Measurements from ENCODE around the gene ALOXE3. TPM values are rescaled to one million over a fixed set of nuclear protein-coding genes. Genes with fewer than 3 reads are reported as not detected.

Gene ALOXE3
- total RNA-seq, 6 donors from 2014 or later: not detected

- Histone ChIP-seq H3K4me3 (no peak overlapping the region), H3K27ac (no peak overlapping the region), H3K4me1 (no peaks in the 10 kb centered on the region), H3K27me3 (no peaks in the 10 kb centered on the region), H3K36me3 (no peaks in the 10 kb centered on the region), H3K9me3 (no peaks in the 10 kb centered on the region)
- DNase-seq (peak in 1 of 2 donors; percentile 56), ATAC-seq (ENCODE audit: low FRiP score in 2 of 2) (no peak)
- TF ChIP-seq POLR2A (IDR thresholded peaks at IDR 0.05): no peak
- TF ChIP-seq POLR2AphosphoS5 (IDR thresholded peaks at IDR 0.05): no peak
- 80 to 97% methylated on average over 2 to 12 of the region's 12 CpGs for WGBS, 2 donors
Measured at GRCh38 chr17:8048236-8048635, 70.1 kb downstream of the ALOXE3 start.

- TF ChIP-seq, protein P1, sequence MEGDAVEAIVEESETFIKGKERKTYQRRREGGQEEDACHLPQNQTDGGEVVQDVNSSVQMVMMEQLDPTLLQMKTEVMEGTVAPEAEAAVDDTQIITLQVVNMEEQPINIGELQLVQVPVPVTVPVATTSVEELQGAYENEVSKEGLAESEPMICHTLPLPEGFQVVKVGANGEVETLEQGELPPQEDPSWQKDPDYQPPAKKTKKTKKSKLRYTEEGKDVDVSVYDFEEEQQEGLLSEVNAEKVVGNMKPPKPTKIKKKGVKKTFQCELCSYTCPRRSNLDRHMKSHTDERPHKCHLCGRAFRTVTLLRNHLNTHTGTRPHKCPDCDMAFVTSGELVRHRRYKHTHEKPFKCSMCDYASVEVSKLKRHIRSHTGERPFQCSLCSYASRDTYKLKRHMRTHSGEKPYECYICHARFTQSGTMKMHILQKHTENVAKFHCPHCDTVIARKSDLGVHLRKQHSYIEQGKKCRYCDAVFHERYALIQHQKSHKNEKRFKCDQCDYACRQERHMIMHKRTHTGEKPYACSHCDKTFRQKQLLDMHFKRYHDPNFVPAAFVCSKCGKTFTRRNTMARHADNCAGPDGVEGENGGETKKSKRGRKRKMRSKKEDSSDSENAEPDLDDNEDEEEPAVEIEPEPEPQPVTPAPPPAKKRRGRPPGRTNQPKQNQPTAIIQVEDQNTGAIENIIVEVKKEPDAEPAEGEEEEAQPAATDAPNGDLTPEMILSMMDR (IDR thresholded peaks at IDR 0.05): no peak
- no peak for TF ChIP-seq EP300 (IDR thresholded peaks at IDR 0.05)
- TF ChIP-seq POLR2A (IDR thresholded peaks at IDR 0.05): no peak
- no peak for TF ChIP-seq POLR2AphosphoS5 (IDR thresholded peaks at IDR 0.05)
- 93 to 94% methylated on average over 2 to 4 of the region's 4 CpGs for WGBS, 2 donors
- Histone ChIP-seq H3K36me3 (no peaks in the 10 kb centered on the region), H3K27ac (no peak overlapping the region), H3K27me3 (no peaks in the 10 kb centered on the region), H3K4me1 (peaks cover 0 to under 1% (median 0%) of the 10 kb centered on the region in 4 donors), H3K4me3 (no peak overlapping the region), H3K9me3 (no peaks in the 10 kb centered on the region)
- DNase-seq (no peak), ATAC-seq (ENCODE audit: low FRiP score in 2 of 2) (no peak)
Measured at GRCh38 chr17:8047769-8048110, 70.6 kb downstream of the ALOXE3 start.

- WGBS, 2 donors: 80 to 89% methylated on average over 16 to 19 of the region's 24 CpGs
- Histone ChIP-seq H3K4me3 (no peak overlapping the region), H3K27me3 (no peaks in the 10 kb centered on the region), H3K27ac (no peak overlapping the region), H3K36me3 (no peaks in the 10 kb centered on the region), H3K9me3 (no peaks in the 10 kb centered on the region), H3K4me1 (peaks cover 2 to 7% (median 4%) of the 10 kb centered on the region in 4 donors)
- DNase-seq (peak in 1 of 2 donors; percentile 52), ATAC-seq (ENCODE audit: low FRiP score in 2 of 2) (no peak)
- TF ChIP-seq, protein P1 (IDR thresholded peaks at IDR 0.05): no peak
- TF ChIP-seq POLR2A (IDR thresholded peaks at IDR 0.05): no peak
- TF ChIP-seq POLR2AphosphoS5 (IDR thresholded peaks at IDR 0.05): no peak
- TF ChIP-seq EP300 (IDR thresholded peaks at IDR 0.05): no peak
Measured at GRCh38 chr17:8046929-8047768, 71.2 kb downstream of the ALOXE3 start.

DNA sequence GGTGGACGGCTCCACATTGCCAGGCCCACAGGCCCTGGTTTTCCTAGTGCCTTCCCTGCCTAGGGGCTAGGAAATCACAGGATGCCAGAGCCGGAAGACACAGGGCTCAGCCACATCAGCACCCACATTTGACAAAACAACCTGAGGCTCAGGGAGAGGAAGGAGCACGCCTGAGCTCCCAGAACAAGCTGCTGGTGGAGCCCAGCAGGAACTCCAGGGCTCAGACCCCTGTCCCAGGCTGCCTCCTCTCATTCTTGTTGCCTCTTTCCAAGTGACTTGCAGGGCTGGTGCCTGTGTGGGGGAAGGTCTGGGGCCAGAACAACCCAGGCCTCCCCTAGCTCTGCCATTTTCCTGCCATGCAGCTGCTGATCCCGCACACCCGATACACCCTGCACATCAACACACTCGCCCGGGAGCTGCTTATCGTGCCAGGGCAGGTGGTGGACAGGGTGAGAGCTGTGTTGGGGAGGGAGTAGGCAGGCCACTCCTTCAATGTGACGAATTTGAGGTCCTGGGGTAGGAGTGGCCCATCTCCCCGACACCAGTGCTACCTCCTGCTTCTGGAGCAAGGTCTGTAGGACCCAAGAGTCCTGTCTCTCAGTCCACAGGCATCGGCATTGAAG lies 71.9 kb downstream of the ALOXE3 start:
- Histone ChIP-seq H3K27me3 (no peaks in the 10 kb centered on the region), H3K4me1 (peaks cover 8 to 14% (median 10%) of the 10 kb centered on the region in 4 donors), H3K9me3 (no peaks in the 10 kb centered on the region), H3K27ac (no peak overlapping the region), H3K36me3 (no peaks in the 10 kb centered on the region), H3K4me3 (no peak overlapping the region)
- WGBS, 2 donors: 91 to 96% methylated on average over 6 to 11 of the region's 11 CpGs
- ATAC-seq (ENCODE audit: low FRiP score in 2 of 2) (no peak), DNase-seq (no peak)
- TF ChIP-seq, protein P1 (IDR thresholded peaks at IDR 0.05): no peak
- TF ChIP-seq EP300 (IDR thresholded peaks at IDR 0.05) (no peak), POLR2AphosphoS5 (IDR thresholded peaks at IDR 0.05) (no peak), POLR2A (IDR thresholded peaks at IDR 0.05) (no peak)

Small RNA genes within 50 kb of the gene (small RNA-seq; reads per million reads assigned to genes)
- gene MIR4314: 0 reads per million in 4 donors

Other genes starting within 250 kb of the ALOXE3 start
- 100 to 1,000 TPM in 2 of 6 donors, 10 to 100 TPM in 4; 68.1 to 183 (median 91.3) TPM for gene CHD3, start 229.7 kb downstream of the ALOXE3 start, total RNA-seq
- gene RNF227, start 202.2 kb downstream of the ALOXE3 start, total RNA-seq: 10 to 100 TPM in 1 of 6 donors, 1 to 10 TPM in 5; 5.5 to 24.5 (median 6.3) TPM
- 1 to 10 TPM; 4.2 to 10.0 (median 5.7) TPM for gene KCNAB3, start 188.7 kb downstream of the ALOXE3 start, total RNA-seq
- gene TRAPPC1, start 186.6 kb downstream of the ALOXE3 start, total RNA-seq: 100 to 1,000 TPM in 2 of 6 donors, 10 to 100 TPM in 4; 70.4 to 148 (median 95.8) TPM
- 100 to 1,000 TPM in 2 of 6 donors, 10 to 100 TPM in 4; 50.6 to 216 (median 88.3) TPM for gene CNTROB, start 186.3 kb downstream of the ALOXE3 start, total RNA-seq
- 1 to 10 TPM in 3 of 6 donors, not detected in 3; 2.6 to 5.0 (median 3.8) TPM for gene GUCY2D, start 115.9 kb downstream of the ALOXE3 start, total RNA-seq
- 100 to 1,000 TPM in 3 of 6 donors, 10 to 100 TPM in 3; 46.2 to 177 (median 105) TPM for gene ALOX15B, start 79.5 kb downstream of the ALOXE3 start, total RNA-seq
- not detected for gene ALOX12B, start 30.8 kb downstream of the ALOXE3 start, total RNA-seq
- 1 to 10 TPM in 1 of 6 donors, not detected in 5; 4.9 TPM for gene HES7, start 5.6 kb upstream of the ALOXE3 start, total RNA-seq
- gene PER1, start 33.9 kb upstream of the ALOXE3 start, total RNA-seq: 100 to 1,000 TPM; 112 to 358 (median 288) TPM
- 10 to 100 TPM; 27.2 to 75.8 (median 49.8) TPM for gene VAMP2, start 44.4 kb upstream of the ALOXE3 start, total RNA-seq
- 10 to 100 TPM; 11.5 to 32.5 (median 17.3) TPM for gene TMEM107, start 57.9 kb upstream of the ALOXE3 start, total RNA-seq
- 10 to 100 TPM in 4 of 6 donors, 1 to 10 TPM in 2; 7.3 to 12.5 (median 11.1) TPM for gene BORCS6, start 71.7 kb upstream of the ALOXE3 start, total RNA-seq
- 1 to 10 TPM in 5 of 6 donors, not detected in 1; 1.8 to 8.1 (median 5.3) TPM for gene AURKB, start 92.1 kb upstream of the ALOXE3 start, total RNA-seq
- gene CTC1, start 129.5 kb upstream of the ALOXE3 start, total RNA-seq: 100 to 1,000 TPM in 1 of 6 donors, 10 to 100 TPM in 5; 19.6 to 123 (median 42.4) TPM
- gene PFAS, start 130.8 kb upstream of the ALOXE3 start, total RNA-seq: 10 to 100 TPM; 11.9 to 60.8 (median 29.5) TPM
- 10 to 100 TPM; 19.9 to 32.4 (median 26.6) TPM for gene RANGRF, start 170.2 kb upstream of the ALOXE3 start, total RNA-seq
- gene SLC25A35, start 176.9 kb upstream of the ALOXE3 start, total RNA-seq: 10 to 100 TPM in 3 of 6 donors, 1 to 10 TPM in 3; 3.9 to 18.9 (median 9.5) TPM
- 100 to 1,000 TPM in 2 of 6 donors, 10 to 100 TPM in 4; 12.5 to 127 (median 30.4) TPM for gene ARHGEF15, start 191.7 kb upstream of the ALOXE3 start, total RNA-seq
- not detected for gene ODF4, start 221.3 kb upstream of the ALOXE3 start, total RNA-seq

Measured in upper lobe of left lung (tissue), 6 donors.